AG04449 (cell line): Measurements from ENCODE around the gene ADAMTS18.

Source experiments
- CTCF ChIA-PET: fragments of 350-600 bp; formaldehyde crosslinking; extraction: SDS; loops from one replicate; lab custom pipeline; 2021; ENCODE audit warnings: antibody characterized with exemption; lab: Yijun Ruan, JAX
- POLR2A ChIA-PET: fragments of 400-600, 350-600 bp; formaldehyde crosslinking; extraction: SDS; loops from one replicate; lab custom pipeline; 2020; ENCODE audit warnings: antibody characterized with exemption, inconsistent platforms; lab: Yijun Ruan, JAX
- DNase-seq: peaks from one replicate; pipeline ENCODE4 v3.0.0-alpha.2; 2010; ENCODE audit warnings: low read depth, low spot score
- H3K4me3 ChIP-seq: 2 replicates; pipeline ENCODE4 v1.5.1; 2011; ENCODE audit warnings: low read depth, mild to moderate bottlenecking, control low read depth, low read length
- CTCF ChIP-seq: IDR thresholded peaks from one replicate; pipeline ENCODE4 v1.5.1; 2011; ENCODE audit warnings: mild to moderate bottlenecking, moderate library complexity, low read length, control low read depth, inconsistent platforms; ENCODE audit not compliant: insufficient read depth; ENCODE audit errors: missing control alignments

The ADAMTS18 gene

GRCh38 chr16:77300256-77300655 lies 134.6 kb downstream of the ADAMTS18 start:
- CTCF ChIA-PET = interaction anchor here (1.0 kb wide), 1 partner anchor 283 kb away, joined by 3 read pairs; no protein-coding TSS in a partner anchor
- no peak for DNase-seq
- POLR2A ChIA-PET = interaction anchor here (2.9 kb wide), 1 partner anchor 12 kb away, joined by 11 read pairs; no protein-coding TSS in a partner anchor
- TF ChIP-seq CTCF = no peak
- no peak overlapping the region for H3K4me3 ChIP-seq

DNA sequence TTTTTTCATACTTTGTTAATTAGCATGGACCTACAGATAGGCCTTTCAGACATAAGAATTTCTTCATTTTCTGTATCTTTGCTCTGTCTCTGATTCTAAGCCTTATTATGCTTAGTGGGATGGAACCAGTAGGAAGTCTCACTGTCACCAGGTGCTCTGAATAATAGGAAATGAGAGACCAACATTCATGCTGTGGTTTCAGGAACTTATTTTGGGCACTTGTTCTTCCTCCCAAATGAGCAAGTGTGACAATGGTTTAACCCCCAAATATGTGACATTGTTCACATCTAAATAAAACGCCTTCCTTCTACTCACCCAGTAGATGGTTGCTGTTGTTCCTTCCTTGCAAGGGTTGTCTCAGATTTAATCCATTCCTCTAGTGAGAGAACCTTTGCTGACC lies 135.4 kb downstream of the ADAMTS18 start:
- CTCF ChIA-PET = interaction anchor here (1.3 kb wide), 1 partner anchor 13 kb away, joined by 3 read pairs; no protein-coding TSS in a partner anchor
- no peak for DNase-seq
- H3K4me3 ChIP-seq = no peak overlapping the region
- POLR2A ChIA-PET = interaction anchor here (2.9 kb wide), 1 partner anchor 11 kb away, joined by 11 read pairs; no protein-coding TSS in a partner anchor
- no peak for TF ChIP-seq CTCF

- TF ChIP-seq CTCF = no peak
- DNase-seq = peak; percentile 87
- POLR2A ChIA-PET = interaction anchor here (0.7 to 2.9 kb wide), 2 partner anchors 11 to 85 kb away, joined by 3 to 11 read pairs; no protein-coding TSS in a partner anchor
- no peak overlapping the region for H3K4me3 ChIP-seq
- CTCF ChIA-PET = interaction anchor here (1.3 kb wide), 1 partner anchor 12 kb away, joined by 3 read pairs; no protein-coding TSS in a partner anchor
These were observed 136.1 kb downstream of the ADAMTS18 start for GRCh38 chr16:77298418-77299360.

GRCh38 chr16:77297996-77298395 lies 136.8 kb downstream of the ADAMTS18 start:
- H3K4me3 ChIP-seq = no peak overlapping the region
- no peak for DNase-seq
- POLR2A ChIA-PET = interaction anchor here (0.7 to 2.9 kb wide), 2 partner anchors 10 to 84 kb away, joined by 3 to 11 read pairs; no protein-coding TSS in a partner anchor
- CTCF ChIA-PET = interaction anchor here (1.3 kb wide), 1 partner anchor 11 kb away, joined by 3 read pairs; no protein-coding TSS in a partner anchor
- TF ChIP-seq CTCF = no peak

DNA sequence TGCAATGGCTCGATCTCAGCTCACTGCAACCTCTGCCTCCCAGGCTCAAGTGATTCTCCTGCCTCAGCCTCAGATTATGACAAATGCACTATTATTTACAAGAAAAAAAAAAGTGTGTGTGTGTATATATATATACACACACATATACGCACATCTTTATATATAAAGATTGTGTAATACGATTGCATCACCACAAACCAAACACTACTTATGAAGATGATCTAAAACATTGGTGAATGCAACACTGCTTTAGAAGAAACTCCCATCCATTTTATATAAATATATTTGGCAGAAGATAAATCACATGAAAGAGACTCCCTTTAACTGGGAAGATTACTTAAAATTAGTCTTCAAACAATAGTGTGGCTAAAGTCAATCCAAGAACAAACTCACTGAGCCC lies 138.9 kb downstream of the ADAMTS18 start:
- DNase-seq = no peak
- ChIA-PET POLR2A (no interaction called here), CTCF (no interaction called here)
- no peak overlapping the region for H3K4me3 ChIP-seq
- TF ChIP-seq CTCF = no peak
